Measurements from ENCODE around the gene CHI3L1.
A peak's percentile ranks its signal among the peaks of the same experiment; 100 is the strongest.

The CHI3L1 gene

DNA sequence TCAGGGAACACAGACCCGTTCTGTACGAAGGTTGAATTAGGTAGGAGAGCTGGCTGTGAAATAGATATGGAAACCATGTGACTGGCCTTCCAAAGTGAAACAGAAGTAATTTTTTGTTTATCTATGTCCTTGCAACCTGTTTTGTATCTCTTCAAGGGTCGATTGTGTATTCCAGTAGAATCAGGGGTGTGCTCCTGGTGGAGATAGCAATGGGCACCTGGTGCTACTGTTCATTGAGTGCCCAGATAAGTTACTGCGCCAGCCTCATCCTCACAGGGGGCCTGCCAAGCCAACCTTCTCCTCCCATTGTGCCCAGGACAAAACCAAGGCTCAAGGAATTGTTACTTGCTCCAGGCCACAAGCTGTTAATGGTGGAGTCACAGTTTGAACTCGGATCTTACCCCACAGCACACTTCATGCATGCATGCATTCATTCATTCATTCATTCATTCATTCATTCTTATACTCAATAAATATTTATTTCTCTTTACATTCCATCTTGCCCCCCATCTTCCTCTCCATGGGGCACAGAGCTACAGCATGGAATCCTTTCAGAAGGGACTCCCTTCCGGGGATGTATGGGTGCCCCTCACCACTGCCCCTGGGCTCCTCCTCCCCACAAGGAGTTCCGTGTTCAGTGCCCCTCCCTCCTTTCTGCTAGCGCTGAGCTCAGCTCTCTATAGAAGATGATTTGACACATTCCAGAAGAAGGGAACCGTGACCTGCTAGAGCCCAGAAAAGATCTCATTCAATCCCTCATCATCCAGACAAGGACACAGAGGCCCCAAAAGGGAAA lies 34.9 kb downstream of the CHI3L1 start:
- TF ChIP-seq ZBTB7A (IDR thresholded peaks at IDR 0.05; ENCODE audit: low read depth) (no peak; the same call in 1 of the 2 replicates), TEAD4 (IDR thresholded peaks at IDR 0.05) (peak; percentile 82), TAF1 (IDR thresholded peaks at IDR 0.05; ENCODE audit: low read depth) (peak; percentile 44; the same call in 1 of the 2 replicates)

DNA sequence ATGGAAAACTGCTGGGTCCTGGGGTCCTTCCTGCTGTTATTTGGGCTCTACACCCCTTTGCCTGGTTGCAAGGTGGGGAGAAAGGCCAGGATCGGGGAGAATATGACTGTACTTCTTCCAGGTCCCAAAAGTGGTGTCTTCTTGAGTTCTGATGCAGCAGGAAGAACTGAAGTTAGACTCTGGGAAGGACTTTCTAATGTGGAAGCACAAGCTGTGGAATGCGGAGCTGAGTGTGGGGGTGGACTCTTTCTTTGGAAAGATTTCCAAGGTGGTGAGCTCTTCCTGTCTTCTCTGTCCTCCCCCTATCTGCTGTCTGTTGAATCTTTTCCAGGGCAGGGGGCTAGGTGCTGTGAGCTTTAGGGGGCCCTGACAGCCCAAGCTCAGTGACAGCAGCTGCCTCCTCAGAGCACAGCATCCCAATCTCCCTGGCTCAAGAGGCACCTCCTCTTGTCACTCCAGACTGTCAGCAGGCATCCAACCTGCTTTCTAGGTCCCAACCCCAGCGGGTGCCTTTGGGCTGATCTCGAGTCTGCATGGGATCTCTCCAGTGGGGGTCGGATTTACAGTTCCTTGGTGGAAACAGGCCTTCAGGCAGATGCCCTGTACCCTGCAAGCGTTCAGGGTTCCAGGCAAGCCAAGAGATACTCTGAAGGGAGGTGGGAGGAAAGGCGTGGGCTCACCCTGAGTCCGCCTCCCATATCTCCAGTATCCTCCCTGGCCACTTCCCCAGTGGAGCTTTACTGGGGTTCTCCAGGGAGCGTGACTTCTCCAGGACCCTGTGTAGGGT lies 35.8 kb downstream of the CHI3L1 start:
- TF ChIP-seq TAF1 (IDR thresholded peaks at IDR 0.05; ENCODE audit: low read depth) (no peak), TCF12 (IDR thresholded peaks at IDR 0.05; ENCODE audit: low read depth) (0 out of 2 replicates have a peak, but pooled peaks have one; percentile 7), EP300 (IDR thresholded peaks at IDR 0.05; ENCODE audit: borderline replicate concordance) (no peak; the same call in 1 of the 2 replicates)

DNA sequence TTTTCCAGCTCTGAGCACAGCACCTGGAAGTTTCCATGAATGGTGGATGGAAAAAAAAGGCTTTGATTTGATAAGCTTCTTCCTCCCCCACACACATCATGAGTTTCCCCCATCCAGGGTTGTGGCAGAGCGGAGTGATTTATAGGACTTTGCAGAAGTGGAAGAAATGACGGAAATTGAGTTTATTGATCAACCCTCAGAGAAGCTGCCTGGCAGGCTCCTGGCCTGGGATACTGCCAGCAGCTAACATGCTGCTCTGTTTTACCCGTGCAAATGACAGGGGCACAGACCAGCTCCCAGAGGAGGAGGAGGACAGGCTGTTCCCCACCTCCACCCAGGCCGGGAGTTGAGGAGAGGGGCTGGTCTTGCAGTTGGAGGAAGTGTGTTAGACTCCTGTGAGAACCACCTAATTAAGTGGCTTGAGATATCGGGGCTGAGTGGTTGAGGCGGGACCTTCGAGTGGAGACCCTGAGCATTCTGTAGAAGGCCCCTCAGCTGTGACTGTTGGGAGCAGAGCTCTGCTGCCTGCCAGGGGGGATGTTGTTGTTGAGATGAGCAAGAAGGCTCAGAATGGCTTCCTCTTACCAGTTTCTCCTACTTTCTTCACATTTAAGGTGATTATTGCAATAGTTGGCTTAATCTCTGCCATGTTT lies 37.2 kb downstream of the CHI3L1 start:
- no peak for TF ChIP-seq NFIC (IDR thresholded peaks at IDR 0.05)
- TF ChIP-seq, protein P1, sequence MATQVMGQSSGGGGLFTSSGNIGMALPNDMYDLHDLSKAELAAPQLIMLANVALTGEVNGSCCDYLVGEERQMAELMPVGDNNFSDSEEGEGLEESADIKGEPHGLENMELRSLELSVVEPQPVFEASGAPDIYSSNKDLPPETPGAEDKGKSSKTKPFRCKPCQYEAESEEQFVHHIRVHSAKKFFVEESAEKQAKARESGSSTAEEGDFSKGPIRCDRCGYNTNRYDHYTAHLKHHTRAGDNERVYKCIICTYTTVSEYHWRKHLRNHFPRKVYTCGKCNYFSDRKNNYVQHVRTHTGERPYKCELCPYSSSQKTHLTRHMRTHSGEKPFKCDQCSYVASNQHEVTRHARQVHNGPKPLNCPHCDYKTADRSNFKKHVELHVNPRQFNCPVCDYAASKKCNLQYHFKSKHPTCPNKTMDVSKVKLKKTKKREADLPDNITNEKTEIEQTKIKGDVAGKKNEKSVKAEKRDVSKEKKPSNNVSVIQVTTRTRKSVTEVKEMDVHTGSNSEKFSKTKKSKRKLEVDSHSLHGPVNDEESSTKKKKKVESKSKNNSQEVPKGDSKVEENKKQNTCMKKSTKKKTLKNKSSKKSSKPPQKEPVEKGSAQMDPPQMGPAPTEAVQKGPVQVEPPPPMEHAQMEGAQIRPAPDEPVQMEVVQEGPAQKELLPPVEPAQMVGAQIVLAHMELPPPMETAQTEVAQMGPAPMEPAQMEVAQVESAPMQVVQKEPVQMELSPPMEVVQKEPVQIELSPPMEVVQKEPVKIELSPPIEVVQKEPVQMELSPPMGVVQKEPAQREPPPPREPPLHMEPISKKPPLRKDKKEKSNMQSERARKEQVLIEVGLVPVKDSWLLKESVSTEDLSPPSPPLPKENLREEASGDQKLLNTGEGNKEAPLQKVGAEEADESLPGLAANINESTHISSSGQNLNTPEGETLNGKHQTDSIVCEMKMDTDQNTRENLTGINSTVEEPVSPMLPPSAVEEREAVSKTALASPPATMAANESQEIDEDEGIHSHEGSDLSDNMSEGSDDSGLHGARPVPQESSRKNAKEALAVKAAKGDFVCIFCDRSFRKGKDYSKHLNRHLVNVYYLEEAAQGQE (IDR thresholded peaks at IDR 0.05; ENCODE audit: low read depth): no peak

DNA sequence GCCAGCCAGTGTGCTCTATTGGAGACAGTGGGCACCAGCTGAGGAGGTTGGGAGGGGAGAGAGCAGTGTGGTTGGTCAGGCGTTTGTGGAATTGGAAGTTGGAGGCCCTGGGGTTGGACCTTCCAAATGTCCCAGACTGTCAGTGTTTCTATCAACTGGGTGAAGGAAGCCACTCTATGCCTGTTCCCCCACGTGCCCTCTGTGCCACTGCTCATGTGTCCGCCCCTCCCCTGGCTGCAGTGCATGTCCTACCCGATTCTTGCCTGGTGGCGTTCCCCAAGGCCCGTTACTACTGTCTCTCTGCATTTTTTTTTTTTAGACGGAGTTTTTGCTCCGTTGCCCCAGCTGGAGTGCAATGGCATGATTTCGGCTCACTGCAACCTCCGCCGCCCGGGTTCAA lies 37.9 kb downstream of the CHI3L1 start:
- no peak for TF ChIP-seq USF1 (IDR thresholded peaks at IDR 0.05)
- no peak for TF ChIP-seq EP300 (IDR thresholded peaks at IDR 0.05; ENCODE audit: borderline replicate concordance)
- no peak for TF ChIP-seq TEAD4 (IDR thresholded peaks at IDR 0.05)
- no peak for TF ChIP-seq TAF1 (IDR thresholded peaks at IDR 0.05; ENCODE audit: low read depth)
- no peak for TF ChIP-seq ZBTB7A (IDR thresholded peaks at IDR 0.05; ENCODE audit: low read depth)
- no peak for TF ChIP-seq CEBPB (IDR thresholded peaks at IDR 0.05)
- no peak for TF ChIP-seq EGR1 (IDR thresholded peaks at IDR 0.05)
- TF ChIP-seq, protein P2, sequence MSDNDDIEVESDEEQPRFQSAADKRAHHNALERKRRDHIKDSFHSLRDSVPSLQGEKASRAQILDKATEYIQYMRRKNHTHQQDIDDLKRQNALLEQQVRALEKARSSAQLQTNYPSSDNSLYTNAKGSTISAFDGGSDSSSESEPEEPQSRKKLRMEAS (IDR thresholded peaks at IDR 0.05): no peak
- TF ChIP-seq RAD21 (IDR thresholded peaks at IDR 0.05; ENCODE audit: low read depth): no peak
- TF ChIP-seq NFIC (IDR thresholded peaks at IDR 0.05): no peak
- no peak for TF ChIP-seq YY1 (IDR thresholded peaks at IDR 0.05; ENCODE audit: low read depth)
- no peak for TF ChIP-seq CREB1 (IDR thresholded peaks at IDR 0.05; ENCODE audit: low read depth)
- TF ChIP-seq FOXM1 (IDR thresholded peaks at IDR 0.05; ENCODE audit: borderline replicate concordance, low read depth): no peak
- TF ChIP-seq TCF12 (IDR thresholded peaks at IDR 0.05; ENCODE audit: low read depth): no peak
- TF ChIP-seq, protein P1 (IDR thresholded peaks at IDR 0.05; ENCODE audit: low read depth): no peak

DNA sequence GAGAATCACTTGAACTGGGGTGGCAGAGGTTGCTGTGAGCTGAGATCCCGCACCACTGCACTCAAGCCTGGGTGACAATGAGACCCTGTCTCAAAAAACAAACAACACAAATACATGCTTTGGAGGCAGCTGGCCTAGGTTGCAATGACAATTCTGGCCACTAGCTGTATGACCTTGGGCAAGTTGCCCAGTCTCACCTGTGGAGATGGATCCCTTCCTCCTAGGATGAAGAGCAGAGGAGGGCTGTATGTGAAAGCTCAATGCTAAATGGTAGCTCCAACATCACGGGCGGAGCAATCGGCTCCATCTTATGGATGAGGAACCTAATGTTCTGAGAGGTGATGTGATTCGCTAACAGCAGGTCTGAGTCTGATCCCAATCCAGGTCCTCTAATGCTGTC lies 38.4 kb downstream of the CHI3L1 start:
- TF ChIP-seq CEBPB (IDR thresholded peaks at IDR 0.05): no peak
- 0 out of 2 replicates have a peak, but pooled peaks have one; percentile 12 for TF ChIP-seq YY1 (IDR thresholded peaks at IDR 0.05; ENCODE audit: low read depth)
- TF ChIP-seq, protein P2 (IDR thresholded peaks at IDR 0.05): no peak
- TF ChIP-seq FOXM1 (IDR thresholded peaks at IDR 0.05; ENCODE audit: borderline replicate concordance, low read depth): no peak
- TF ChIP-seq CREB1 (IDR thresholded peaks at IDR 0.05; ENCODE audit: low read depth): no peak
- peak; percentile 90 for TF ChIP-seq NFIC (IDR thresholded peaks at IDR 0.05)

- no peak for TF ChIP-seq RAD21 (IDR thresholded peaks at IDR 0.05; ENCODE audit: low read depth)
- no peak for TF ChIP-seq EGR1 (IDR thresholded peaks at IDR 0.05)
- TF ChIP-seq NFIC (IDR thresholded peaks at IDR 0.05): no peak
- no peak for TF ChIP-seq CREB1 (IDR thresholded peaks at IDR 0.05; ENCODE audit: low read depth)
- TF ChIP-seq, protein P2 (IDR thresholded peaks at IDR 0.05): no peak
Observed at GRCh38 chr1:203147376-203147775, 39.1 kb downstream of the CHI3L1 start.
